Upper lobe of left lung (tissue), 6 donors: Measurements from ENCODE around the gene SYNJ1. TPM values are rescaled to one million over a fixed set of nuclear protein-coding genes. Genes with fewer than 3 reads are reported as not detected.
"Not testable (repeated sequence)": the region's sequence is repeated elsewhere in the genome, so short reads cannot be mapped to it uniquely, and the experiment has no call there.

ENCODE experiments used
- ATAC-seq, 2 donors: fragments of 200-7000 bp; cut with Tn5 transposase; one replicate each; pipeline ENCODE4 v1.9.1; 2022; ENCODE audit warnings: mild to moderate bottlenecking in 2 of 2, moderate library complexity in 2 of 2; ENCODE audit not compliant: low FRiP score in 2 of 2
- DNase-seq, 2 donors: peaks; one replicate each; pipeline ENCODE4 v3.0.0-alpha.2; 2019 to 2020
- H3K27ac ChIP-seq, 4 donors: fragments of 200-600 bp; sonication (generic); one replicate each; pipeline ENCODE4 v1.5.1; 2016 to 2019
- H3K27me3 ChIP-seq, 4 donors: fragments of 200-600 bp; sonication (generic); one replicate each; pipeline ENCODE4 v1.5.1; 2017 to 2019
- H3K36me3 ChIP-seq, 4 donors: fragments of 200-600 bp; sonication (generic); one replicate each; pipeline ENCODE4 v1.5.1; 2016 to 2019
- H3K4me1 ChIP-seq, 4 donors: fragments of 200-600 bp; sonication (generic); one replicate each; pipeline ENCODE4 v1.5.1; 2018 to 2019
- H3K4me3 ChIP-seq, 4 donors: fragments of 200-600 bp; sonication (generic); one replicate each; pipeline ENCODE4 v1.5.1; 2017 to 2019; ENCODE audit warnings: mild to moderate bottlenecking in 2 of 4, moderate library complexity in 1 of 4
- H3K9me3 ChIP-seq, 4 donors: fragments of 200-600 bp; sonication (generic); one replicate each; pipeline ENCODE4 v1.5.1; 2018 to 2019
- EP300 ChIP-seq, 4 donors: sonication (generic); formaldehyde crosslinking; IDR thresholded peaks; one replicate each; pipeline ENCODE4 v1.5.1; 2017; ENCODE audit warnings: antibody characterized with exemption in 4 of 4, control low read depth in 2 of 4
- POLR2A ChIP-seq, 4 donors: fragments of 450-650 bp; IDR thresholded peaks; one replicate each; pipeline ENCODE4 v1.5.1; 2016 to 2017; ENCODE audit warnings: antibody characterized with exemption in 4 of 4, mild to moderate bottlenecking in 2 of 4
- POLR2AphosphoS5 ChIP-seq, 2 donors: sonication (generic); formaldehyde crosslinking; IDR thresholded peaks; one replicate each; pipeline ENCODE4 v1.5.1; 2017; ENCODE audit warnings: antibody characterized with exemption in 2 of 2
- WGBS, 2 donors: methylation state at CpG; one replicate each; pipeline ENCODE4 v1.1.5; 2017 to 2018; 5-methylcytosine and 5-hydroxymethylcytosine counted together
- total RNA-seq, 6 donors: library from RNA; depleted of rRNA in 4 of 6; stranded (reverse); fragments of >200 nt in 4 of 6; gene quantifications; one replicate each; pipeline versions ENCODE4 v1.1.0 to v1.2.1, GENCODE V29; 2016 to 2021
- TF ChIP-seq, protein P1 (sequence below), 6 experiments: fragments of 450-650 bp in 4 of 6; fragments of 200-600 bp in 2 of 6; sonication (generic) in 2 of 6; IDR thresholded peaks; one replicate each; pipeline ENCODE4 v1.5.1; 2016 to 2019; ENCODE audit warnings: antibody characterized with exemption in 6 of 6
- donor health status: DM: no; HTN: no; CAD: no; lungs with moderate emphysema.
- donor health status: DM: no; HTN: yes; CAD: no; lungs with severe emphysema.

The SYNJ1 gene
- total RNA-seq, 6 donors from 2014 or later, result 11.1 to 24.4 (median 16.7) TPM

DNA sequence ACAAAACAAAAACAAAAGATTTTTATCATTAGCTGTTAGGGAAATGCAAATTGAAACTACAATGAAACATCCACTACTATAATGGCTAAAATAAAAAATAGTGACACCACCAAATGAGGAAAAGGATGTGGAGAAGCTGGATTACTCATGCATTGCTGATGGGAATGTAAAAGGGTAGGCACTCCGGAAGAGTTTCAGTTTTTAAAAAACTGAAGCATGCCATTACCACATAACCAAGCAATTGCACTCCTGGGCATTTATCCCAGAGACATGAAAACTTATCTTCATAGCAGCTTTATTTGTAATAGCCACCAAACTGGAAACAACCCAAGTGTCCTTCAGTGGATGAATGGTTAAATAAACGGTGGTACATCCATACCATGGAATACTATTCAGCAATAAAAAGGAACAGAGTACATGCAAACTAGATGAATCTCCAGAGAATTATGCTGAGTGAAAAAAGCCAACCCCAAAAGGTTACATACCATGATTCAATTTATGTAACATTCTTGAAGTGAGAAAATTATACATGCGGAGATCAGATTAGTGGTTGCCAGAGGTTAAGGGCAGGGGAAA, 101.1 kb downstream of the SYNJ1 start:
- Histone ChIP-seq H3K4me1 (no peaks in the 10 kb centered on the region), H3K27ac (no peak overlapping the region), H3K36me3 (peaks cover 0 to 22% (median 18%) of the 10 kb centered on the region in 4 donors), H3K27me3 (no peaks in the 10 kb centered on the region), H3K4me3 (no peak overlapping the region), H3K9me3 (no peaks in the 10 kb centered on the region)
- TF ChIP-seq, protein P1, sequence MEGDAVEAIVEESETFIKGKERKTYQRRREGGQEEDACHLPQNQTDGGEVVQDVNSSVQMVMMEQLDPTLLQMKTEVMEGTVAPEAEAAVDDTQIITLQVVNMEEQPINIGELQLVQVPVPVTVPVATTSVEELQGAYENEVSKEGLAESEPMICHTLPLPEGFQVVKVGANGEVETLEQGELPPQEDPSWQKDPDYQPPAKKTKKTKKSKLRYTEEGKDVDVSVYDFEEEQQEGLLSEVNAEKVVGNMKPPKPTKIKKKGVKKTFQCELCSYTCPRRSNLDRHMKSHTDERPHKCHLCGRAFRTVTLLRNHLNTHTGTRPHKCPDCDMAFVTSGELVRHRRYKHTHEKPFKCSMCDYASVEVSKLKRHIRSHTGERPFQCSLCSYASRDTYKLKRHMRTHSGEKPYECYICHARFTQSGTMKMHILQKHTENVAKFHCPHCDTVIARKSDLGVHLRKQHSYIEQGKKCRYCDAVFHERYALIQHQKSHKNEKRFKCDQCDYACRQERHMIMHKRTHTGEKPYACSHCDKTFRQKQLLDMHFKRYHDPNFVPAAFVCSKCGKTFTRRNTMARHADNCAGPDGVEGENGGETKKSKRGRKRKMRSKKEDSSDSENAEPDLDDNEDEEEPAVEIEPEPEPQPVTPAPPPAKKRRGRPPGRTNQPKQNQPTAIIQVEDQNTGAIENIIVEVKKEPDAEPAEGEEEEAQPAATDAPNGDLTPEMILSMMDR (IDR thresholded peaks at IDR 0.05), result no peak
- TF ChIP-seq POLR2A (IDR thresholded peaks at IDR 0.05) (no peak), EP300 (IDR thresholded peaks at IDR 0.05) (no peak), POLR2AphosphoS5 (IDR thresholded peaks at IDR 0.05) (no peak)
- DNase-seq (no peak), ATAC-seq (no peak)
- WGBS, 2 donors, result 78 to 97% methylated on average over 3 of the region's 3 CpGs

GRCh38 chr21:32618218-32618617, 109.6 kb downstream of the SYNJ1 start:
- H3K4me3 ChIP-seq, H3K36me3 ChIP-seq, DNase-seq, H3K27me3 ChIP-seq, ATAC-seq, H3K9me3 ChIP-seq, H3K27ac ChIP-seq, H3K4me1 ChIP-seq: not testable (repeated sequence)
- 70 to 79% methylated on average over 6 of the region's 6 CpGs for WGBS, 2 donors

GRCh38 chr21:32613436-32614043, 114.3 kb downstream of the SYNJ1 start:
- peaks cover 4 to 10% (median 8%) of the 10 kb centered on the region in 4 donors for H3K36me3 ChIP-seq
- H3K4me3 ChIP-seq, result peak overlapping the region; percentile 89 to 92 (median 90)
- peaks cover 10 to 18% (median 12%) of the 10 kb centered on the region in 4 donors for H3K4me1 ChIP-seq
- 73 to 78% methylated on average over 16 of the region's 16 CpGs for WGBS, 2 donors
- H3K27me3 ChIP-seq, result no peaks in the 10 kb centered on the region
- peak overlapping the region; percentile 89 to 93 (median 90) for H3K27ac ChIP-seq
- no peak for TF ChIP-seq EP300 (IDR thresholded peaks at IDR 0.05)
- TF ChIP-seq POLR2A (IDR thresholded peaks at IDR 0.05), result no peak
- TF ChIP-seq, protein P1 (IDR thresholded peaks at IDR 0.05), result no peak
- no peak for TF ChIP-seq POLR2AphosphoS5 (IDR thresholded peaks at IDR 0.05)
- ATAC-seq (no peak), DNase-seq (no peak)
- no peaks in the 10 kb centered on the region for H3K9me3 ChIP-seq

DNA sequence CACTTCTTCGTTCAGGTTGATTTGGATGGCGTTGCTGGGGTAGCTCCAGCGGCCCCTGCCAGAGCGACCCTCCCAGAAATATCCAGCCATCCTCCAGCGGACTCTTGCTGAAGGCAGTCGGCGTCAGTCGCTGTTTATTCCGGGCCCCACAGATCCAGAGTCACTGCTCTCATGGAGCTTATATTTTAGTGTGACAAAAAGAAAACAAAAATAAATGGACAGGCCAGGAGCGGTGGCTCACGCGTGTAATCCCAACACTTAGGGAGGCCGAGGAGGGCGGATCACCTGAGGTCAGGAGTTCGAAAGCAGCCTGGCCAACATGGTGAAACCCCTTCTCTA, 114.8 kb downstream of the SYNJ1 start:
- peaks cover 4 to 16% (median 10%) of the 10 kb centered on the region in 4 donors for H3K36me3 ChIP-seq
- no peaks in the 10 kb centered on the region for H3K9me3 ChIP-seq
- no peak for TF ChIP-seq EP300 (IDR thresholded peaks at IDR 0.05)
- no peak for TF ChIP-seq POLR2AphosphoS5 (IDR thresholded peaks at IDR 0.05)
- TF ChIP-seq, protein P1 (IDR thresholded peaks at IDR 0.05), result no peak
- TF ChIP-seq POLR2A (IDR thresholded peaks at IDR 0.05), result no peak
- no peaks in the 10 kb centered on the region for H3K27me3 ChIP-seq
- peak overlapping the region; percentile 89 to 93 (median 90) for H3K27ac ChIP-seq
- ATAC-seq (peak; percentile 27 to 44), DNase-seq (no peak)
- 5% methylated on average over 11 to 14 of the region's 15 CpGs for WGBS, 2 donors
- peaks cover 10 to 18% (median 12%) of the 10 kb centered on the region in 4 donors for H3K4me1 ChIP-seq
- peak overlapping the region; percentile 89 to 92 (median 90) for H3K4me3 ChIP-seq

DNA sequence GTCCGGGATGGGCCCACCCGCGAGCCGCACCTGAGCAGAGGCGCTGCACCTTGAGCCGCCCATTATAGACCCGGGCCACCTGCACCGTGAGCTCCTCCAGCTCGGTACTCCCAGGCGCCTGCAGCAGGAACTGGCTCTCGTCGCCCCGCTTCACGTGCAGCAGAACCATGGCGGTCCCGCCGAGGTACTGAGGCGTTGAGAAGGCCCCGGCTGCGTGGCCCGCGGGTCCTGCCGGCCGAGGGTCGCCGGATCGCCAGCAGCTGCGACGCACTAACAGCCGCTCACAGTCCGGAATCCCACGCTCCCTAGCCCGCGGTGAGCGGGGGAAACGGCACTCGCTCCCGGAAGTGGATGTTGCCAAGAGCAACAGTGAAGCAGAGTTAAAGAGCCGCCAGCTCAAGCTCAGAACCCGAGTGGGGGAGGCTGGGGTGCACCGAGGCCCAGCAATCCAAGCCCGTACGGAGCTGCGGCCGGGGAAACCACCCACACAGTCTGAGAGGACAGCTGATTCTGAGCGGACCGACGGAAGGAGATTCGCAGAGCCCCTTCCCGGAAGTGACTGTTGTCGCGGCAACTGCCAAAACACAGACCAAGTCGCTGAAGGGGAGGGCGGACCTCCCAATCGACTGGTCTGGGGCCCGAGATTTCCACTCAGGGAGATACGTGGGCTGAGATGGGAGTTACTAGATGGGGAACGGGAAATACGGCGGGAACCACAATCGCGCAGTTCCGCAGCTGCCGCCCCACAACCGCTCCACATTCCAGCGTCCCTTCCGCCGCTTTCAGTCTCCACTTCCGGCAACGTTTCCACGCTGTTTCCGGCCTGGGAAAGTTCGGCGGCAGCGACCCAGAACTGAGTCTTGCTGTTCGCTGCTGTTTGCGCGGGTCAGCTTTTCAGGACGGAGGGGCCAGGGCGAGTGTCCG, 115.5 kb downstream of the SYNJ1 start, which contains the start of gene CFAP298:
TSS of gene CFAP298 (minus strand) at position 303 of the 924 bp plus-strand sequence. CDS start at position 169, 134 bp downstream.
- no peaks in the 10 kb centered on the region for H3K9me3 ChIP-seq
- peak within 1 kb of the TSS; percentile 89 to 92 (median 90) for H3K4me3 ChIP-seq
- DNase-seq (peak; percentile 87 to 91), ATAC-seq (peak; percentile 98)
- WGBS, 2 donors, result 0 to 1% methylated on average over 30 to 34 of the region's 81 CpGs
- no peaks in the 10 kb centered on the region for H3K27me3 ChIP-seq
- peaks cover 10 to 18% (median 12%) of the 10 kb centered on the region in 4 donors for H3K4me1 ChIP-seq
- TF ChIP-seq, protein P1 (IDR thresholded peaks at IDR 0.05), result no peak
- peak; percentile 40 to 54 for TF ChIP-seq POLR2AphosphoS5 (IDR thresholded peaks at IDR 0.05)
- peak in 3 of 4 donors; percentile 14 to 49 (median 40) for TF ChIP-seq POLR2A (IDR thresholded peaks at IDR 0.05)
- peak in 1 of 4 donors; percentile 2 for TF ChIP-seq EP300 (IDR thresholded peaks at IDR 0.05)
- H3K36me3 ChIP-seq, result peaks cover 4 to 22% (median 13%) of the 10 kb centered on the region in 4 donors
- H3K27ac ChIP-seq, result peak within 1 kb of the TSS; percentile 89 to 93 (median 90)
